Activated naive CD8-positive, alpha-beta T cell treated with anti-CD3 and anti-CD28 coated beads, Interleukin-2, amount 10 ng/mL, durations not matched to agents 7 days and 5 days (primary cell): Measurements from ENCODE around the gene NACA2. TPM values are rescaled to one million over a fixed set of nuclear protein-coding genes. Genes with fewer than 3 reads are reported as not detected.

Experiments used
- ATAC-seq: fragments of 150-1000 bp; cut with Tn5 transposase; one replicate; pipeline ENCODE4 v1.10.0; 2021; ENCODE audit warnings: low read depth, moderate library complexity
- POLR2A ChIA-PET: fragments of 350-600 bp; sonication (Branson Sonifier 250); formaldehyde crosslinking; loops from one replicate; lab custom pipeline; 2021; ENCODE audit warnings: antibody characterized with exemption; lab: Charles Lee
- DNase-seq: peaks from one replicate; pipeline ENCODE4 v3.0.0; 2021
- H3K27ac Mint-ChIP-seq: one replicate; pipeline ENCODE4 v1.8.0; 2022; ENCODE audit warnings: mild to moderate bottlenecking, mixed read lengths
- H3K27me3 Mint-ChIP-seq: one replicate; pipeline ENCODE4 v1.8.0; 2022; ENCODE audit warnings: mild to moderate bottlenecking, moderate library complexity, mixed read lengths
- H3K36me3 Mint-ChIP-seq: one replicate; pipeline ENCODE4 v1.8.0; 2021; ENCODE audit warnings: mild to moderate bottlenecking, mixed read lengths
- H3K4me1 Mint-ChIP-seq: one replicate; pipeline ENCODE4 v1.8.0; 2021; ENCODE audit warnings: mixed read lengths
- H3K4me3 Mint-ChIP-seq: one replicate; pipeline ENCODE4 v1.8.0; 2022; ENCODE audit warnings: mild to moderate bottlenecking, moderate library complexity, mixed read lengths
- H3K9me3 Mint-ChIP-seq: one replicate; pipeline ENCODE4 v1.8.0; 2021; ENCODE audit warnings: mixed read lengths
- total RNA-seq, 2 experiments: library from RNA; stranded (reverse); gene quantifications; one replicate each; pipeline ENCODE4 v1.2.3, GENCODE V29; 2021

NACA2 gene
- total RNA-seq, 2 experiments from 2014 or later: not detected

- H3K4me3 Mint-ChIP-seq: no peak overlapping the region
- peaks cover 3% of the 10 kb centered on the region for H3K36me3 Mint-ChIP-seq
- H3K27me3 Mint-ChIP-seq: peaks cover 49% of the 10 kb centered on the region
- DNase-seq: no peak
- POLR2A ChIA-PET: no interaction called here
- peaks cover 11% of the 10 kb centered on the region for H3K9me3 Mint-ChIP-seq
- ATAC-seq: no peak
- no peak overlapping the region for H3K27ac Mint-ChIP-seq
- H3K4me1 Mint-ChIP-seq: peaks cover 3% of the 10 kb centered on the region
Measured at GRCh38 chr17:61619953-61620352, 28.9 kb upstream of the NACA2 start.

DNA sequence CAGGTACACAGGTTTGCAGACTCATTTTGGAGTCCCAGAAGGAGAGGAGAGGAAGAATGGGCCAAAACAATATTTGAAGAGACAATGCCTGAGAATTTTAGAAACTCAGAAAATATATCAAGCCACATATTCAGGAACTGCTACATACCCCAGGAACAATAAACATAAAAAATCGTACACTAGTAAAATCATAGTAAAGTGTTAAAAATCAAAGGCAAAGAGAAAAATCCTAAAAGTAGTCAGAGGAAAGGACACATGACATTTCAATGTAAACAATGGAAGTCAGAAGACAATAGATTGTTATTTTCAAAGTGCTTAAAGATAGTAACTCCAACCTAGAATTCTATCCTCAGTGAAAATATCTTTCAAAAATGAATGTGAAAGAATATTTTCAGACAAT is 28.5 kb upstream of the NACA2 start:
- peaks cover 3% of the 10 kb centered on the region for H3K36me3 Mint-ChIP-seq
- no peak for DNase-seq
- no peak overlapping the region for H3K4me3 Mint-ChIP-seq
- H3K27ac Mint-ChIP-seq: no peak overlapping the region
- peaks cover 3% of the 10 kb centered on the region for H3K4me1 Mint-ChIP-seq
- peaks cover 47% of the 10 kb centered on the region for H3K27me3 Mint-ChIP-seq
- peaks cover 11% of the 10 kb centered on the region for H3K9me3 Mint-ChIP-seq
- POLR2A ChIA-PET: no interaction called here
- no peak for ATAC-seq

- Mint-ChIP-seq H3K36me3 (peaks cover 3% of the 10 kb centered on the region), H3K4me3 (no peak overlapping the region), H3K9me3 (peaks cover 11% of the 10 kb centered on the region), H3K27ac (no peak overlapping the region), H3K27me3 (peaks cover 42% of the 10 kb centered on the region), H3K4me1 (peaks cover 3% of the 10 kb centered on the region)
- POLR2A ChIA-PET: no interaction called here
- ATAC-seq: no peak
- DNase-seq: no peak
Measured at GRCh38 chr17:61618950-61619349, 27.9 kb upstream of the NACA2 start.

DNA sequence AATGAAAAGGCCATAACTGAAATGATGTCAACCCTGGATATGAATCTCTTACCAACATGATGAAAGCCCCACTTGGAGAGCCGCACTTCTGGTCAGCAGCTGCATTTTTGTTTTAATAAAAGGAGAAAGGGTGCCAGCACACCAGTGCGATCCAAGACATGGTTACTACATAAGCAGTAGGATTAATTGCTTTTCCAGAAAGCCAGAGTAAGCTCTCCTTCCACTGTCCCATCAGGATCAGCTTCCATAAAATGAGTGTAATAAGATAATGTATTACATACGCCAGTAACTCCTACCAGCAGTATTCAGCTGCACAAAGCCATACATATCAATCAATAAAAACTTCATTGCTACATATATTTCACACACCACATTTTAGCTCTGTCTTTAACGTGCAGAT is 26.3 kb upstream of the NACA2 start:
- peaks cover 11% of the 10 kb centered on the region for H3K9me3 Mint-ChIP-seq
- H3K27ac Mint-ChIP-seq: no peak overlapping the region
- H3K4me1 Mint-ChIP-seq: peaks cover 3% of the 10 kb centered on the region
- no peak for ATAC-seq
- POLR2A ChIA-PET: no interaction called here
- peaks cover 30% of the 10 kb centered on the region for H3K27me3 Mint-ChIP-seq
- peaks cover 3% of the 10 kb centered on the region for H3K36me3 Mint-ChIP-seq
- H3K4me3 Mint-ChIP-seq: no peak overlapping the region
- DNase-seq: no peak

GRCh38 chr17:61616783-61617182 is 25.8 kb upstream of the NACA2 start:
- Mint-ChIP-seq H3K4me1 (peaks cover 3% of the 10 kb centered on the region), H3K36me3 (peaks cover 3% of the 10 kb centered on the region)

DNA sequence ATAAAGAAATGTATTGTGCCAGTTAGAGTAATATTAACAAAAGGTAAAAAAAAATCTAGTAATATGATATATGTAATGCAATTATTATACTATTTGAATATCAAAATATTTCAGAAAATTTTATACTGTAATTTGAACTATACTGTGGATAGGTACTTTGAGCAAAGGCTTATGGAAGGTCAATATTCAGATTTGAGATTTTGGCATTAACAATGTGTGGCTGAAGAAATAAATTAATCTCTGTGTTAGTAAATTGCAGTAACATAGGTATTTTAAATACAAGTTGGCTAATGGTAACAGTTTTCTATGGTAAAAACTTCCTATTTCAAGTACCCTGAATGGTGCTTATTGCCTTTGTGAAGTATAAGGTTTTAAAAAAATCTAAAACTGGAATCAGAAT is 23.2 kb upstream of the NACA2 start:
- no peak overlapping the region for H3K4me3 Mint-ChIP-seq
- no peak for DNase-seq
- H3K4me1 Mint-ChIP-seq: peaks cover 3% of the 10 kb centered on the region
- POLR2A ChIA-PET: no interaction called here
- H3K27me3 Mint-ChIP-seq: peaks cover 18% of the 10 kb centered on the region
- no peaks in the 10 kb centered on the region for H3K36me3 Mint-ChIP-seq
- no peak overlapping the region for H3K27ac Mint-ChIP-seq
- H3K9me3 Mint-ChIP-seq: peaks cover 5% of the 10 kb centered on the region
- ATAC-seq: no peak

More at GRCh38 chr17:61616783-61617182, 25.8 kb upstream of the NACA2 start:
- Mint-ChIP-seq H3K4me3 (no peak overlapping the region), H3K9me3 (peaks cover 11% of the 10 kb centered on the region), H3K27me3 (peaks cover 28% of the 10 kb centered on the region), H3K27ac (no peak overlapping the region)
- POLR2A ChIA-PET: no interaction called here
- DNase-seq (no peak), ATAC-seq (no peak)

GRCh38 chr17:61611323-61611722 is 20.3 kb upstream of the NACA2 start:
- no peaks in the 10 kb centered on the region for H3K36me3 Mint-ChIP-seq
- no peak overlapping the region for H3K4me3 Mint-ChIP-seq
- no peak for ATAC-seq
- H3K27ac Mint-ChIP-seq: no peak overlapping the region
- no peaks in the 10 kb centered on the region for H3K9me3 Mint-ChIP-seq
- H3K27me3 Mint-ChIP-seq: peaks cover 6% of the 10 kb centered on the region
- peaks cover 3% of the 10 kb centered on the region for H3K4me1 Mint-ChIP-seq
- POLR2A ChIA-PET: no interaction called here
- no peak for DNase-seq

GRCh38 chr17:61605692-61606091 is 14.7 kb upstream of the NACA2 start:
- Mint-ChIP-seq H3K9me3 (no peaks in the 10 kb centered on the region), H3K27me3 (peaks cover 11% of the 10 kb centered on the region), H3K4me1 (no peaks in the 10 kb centered on the region), H3K4me3 (no peak overlapping the region), H3K36me3 (no peaks in the 10 kb centered on the region), H3K27ac (no peak overlapping the region)
- no peak for ATAC-seq
- POLR2A ChIA-PET: no interaction called here
- DNase-seq: no peak

DNA sequence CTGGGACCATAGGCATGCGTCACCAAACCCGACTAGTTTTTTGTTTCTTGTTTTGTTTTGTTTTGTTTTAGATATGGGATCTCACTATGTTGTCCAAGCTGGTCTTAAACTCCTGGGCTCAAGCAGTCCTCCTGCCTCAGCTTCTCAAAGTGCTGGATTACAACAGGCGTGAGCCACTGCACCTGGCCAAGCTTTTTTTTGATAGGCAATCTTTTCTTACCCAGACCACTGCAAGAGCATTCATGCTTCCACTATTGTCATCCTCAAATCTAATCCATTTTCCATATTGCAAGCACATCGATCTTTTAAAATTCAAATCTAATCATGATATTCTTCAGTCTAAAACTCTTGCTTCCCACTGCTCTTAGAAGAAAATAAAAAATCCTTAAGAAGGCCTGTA is 10.3 kb upstream of the NACA2 start:
- Mint-ChIP-seq H3K36me3 (no peaks in the 10 kb centered on the region), H3K9me3 (no peaks in the 10 kb centered on the region), H3K4me3 (no peak overlapping the region), H3K27me3 (peaks cover 21% of the 10 kb centered on the region), H3K27ac (no peak overlapping the region), H3K4me1 (no peaks in the 10 kb centered on the region)
- ATAC-seq: no peak
- DNase-seq: no peak
- POLR2A ChIA-PET: no interaction called here

DNA sequence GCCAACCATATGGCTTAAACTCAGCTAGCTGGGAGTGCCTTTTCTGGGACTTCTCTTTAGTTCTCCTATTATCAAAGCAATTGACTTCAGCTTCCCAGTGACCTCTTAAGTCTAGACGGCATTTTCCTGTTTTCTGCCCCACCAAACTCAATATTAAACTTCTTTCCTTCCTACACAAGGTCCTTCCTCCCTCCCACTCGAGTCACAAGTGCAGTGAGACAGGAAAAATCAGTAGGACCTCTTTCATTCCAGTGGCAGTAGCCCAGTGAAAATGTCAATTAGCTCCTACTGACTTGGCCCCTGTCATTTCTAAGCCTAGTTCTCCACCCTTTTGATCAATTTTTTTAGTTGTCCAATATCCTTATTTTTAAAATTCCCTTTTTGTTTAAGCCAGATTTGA is 9.6 kb upstream of the NACA2 start:
- no peak overlapping the region for H3K4me3 Mint-ChIP-seq
- no peaks in the 10 kb centered on the region for H3K4me1 Mint-ChIP-seq
- H3K9me3 Mint-ChIP-seq: no peaks in the 10 kb centered on the region
- no peak overlapping the region for H3K27ac Mint-ChIP-seq
- POLR2A ChIA-PET: interaction anchor here (0.6 kb wide), 1 partner anchor 115 kb away, joined by 4 read pairs; no protein-coding TSS in a partner anchor
- no peaks in the 10 kb centered on the region for H3K36me3 Mint-ChIP-seq
- ATAC-seq: no peak
- peaks cover 21% of the 10 kb centered on the region for H3K27me3 Mint-ChIP-seq
- DNase-seq: no peak

GRCh38 chr17:61599608-61600007 is 8.6 kb upstream of the NACA2 start:
- no peaks in the 10 kb centered on the region for H3K4me1 Mint-ChIP-seq
- no peak overlapping the region for H3K27ac Mint-ChIP-seq
- ATAC-seq: no peak
- peaks cover 17% of the 10 kb centered on the region for H3K27me3 Mint-ChIP-seq
- H3K4me3 Mint-ChIP-seq: no peak overlapping the region
- H3K9me3 Mint-ChIP-seq: no peaks in the 10 kb centered on the region
- POLR2A ChIA-PET: interaction anchor here (0.5 kb wide), 1 partner anchor 1000 kb away, joined by 3 read pairs; no protein-coding TSS in a partner anchor
- DNase-seq: no peak
- H3K36me3 Mint-ChIP-seq: no peaks in the 10 kb centered on the region

DNA sequence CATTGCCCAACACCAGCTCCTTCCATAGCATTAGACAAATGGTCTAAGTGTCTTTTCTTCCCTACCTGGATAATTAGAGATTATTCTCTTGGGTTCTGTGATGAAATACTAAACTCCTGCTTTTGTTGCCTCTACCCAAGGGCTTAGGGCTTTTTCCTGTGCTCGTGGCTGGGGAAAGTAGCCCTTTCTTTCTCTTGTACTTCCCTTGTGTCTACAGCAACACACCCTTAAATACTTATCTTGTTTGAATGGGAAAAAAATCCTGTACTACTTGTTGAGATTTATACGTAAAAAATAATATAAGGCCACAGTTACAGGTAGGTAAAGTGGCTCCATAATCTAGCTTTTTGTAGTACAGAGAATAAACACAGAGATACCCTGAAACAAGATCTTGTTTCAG is 7.0 kb upstream of the NACA2 start:
- ATAC-seq (no peak), DNase-seq (no peak)
- POLR2A ChIA-PET: no interaction called here
- Mint-ChIP-seq H3K27me3 (peaks cover 28% of the 10 kb centered on the region), H3K36me3 (no peaks in the 10 kb centered on the region), H3K27ac (no peak overlapping the region), H3K9me3 (no peaks in the 10 kb centered on the region), H3K4me3 (no peak overlapping the region), H3K4me1 (no peaks in the 10 kb centered on the region)

- H3K36me3 Mint-ChIP-seq: no peaks in the 10 kb centered on the region
- ATAC-seq (no peak), DNase-seq (no peak)
- POLR2A ChIA-PET: no interaction called here
- H3K4me3 Mint-ChIP-seq: no peak overlapping the region
- no peak overlapping the region for H3K27ac Mint-ChIP-seq
- peaks cover 28% of the 10 kb centered on the region for H3K27me3 Mint-ChIP-seq
- no peaks in the 10 kb centered on the region for H3K4me1 Mint-ChIP-seq
- H3K9me3 Mint-ChIP-seq: no peaks in the 10 kb centered on the region
Measured at GRCh38 chr17:61597607-61598006, 6.6 kb upstream of the NACA2 start.

- Mint-ChIP-seq H3K4me1 (no peaks in the 10 kb centered on the region), H3K9me3 (no peaks in the 10 kb centered on the region), H3K27ac (no peak overlapping the region), H3K36me3 (no peaks in the 10 kb centered on the region), H3K27me3 (peaks cover 28% of the 10 kb centered on the region), H3K4me3 (no peak overlapping the region)
- ATAC-seq (no peak), DNase-seq (no peak)
- POLR2A ChIA-PET: no interaction called here
Measured at GRCh38 chr17:61595418-61596186, 4.6 kb upstream of the NACA2 start.
